COLO668 (cell line): ENCODE data around the gene PLA2G4E.
A peak's percentile ranks its signal among the peaks of the same experiment; 100 is the strongest.

ENCODE experiments used
- DNase-seq: peaks from one replicate; lab custom pipeline; 2025; ENCODE audit not compliant: unreplicated experiment; lab: John Stamatoyannopoulos, UW

Gene PLA2G4E

GRCh38 chr15:41993472-41994170 lies 27.2 kb downstream of the PLA2G4E start:
- DNase-seq: no peak

- DNase-seq: no peak
These were observed 28.0 kb downstream of the PLA2G4E start for GRCh38 chr15:41992803-41993190.

GRCh38 chr15:41992151-41992802 lies 28.6 kb downstream of the PLA2G4E start:
- no peak for DNase-seq

GRCh38 chr15:41990691-41991090 lies 30.2 kb downstream of the PLA2G4E start:
- DNase-seq: no peak

GRCh38 chr15:41990243-41990605 lies 30.6 kb downstream of the PLA2G4E start:
- DNase-seq: no peak

- peak; percentile 70 for DNase-seq
These were observed 31.1 kb downstream of the PLA2G4E start for GRCh38 chr15:41989573-41990242.

- DNase-seq: no peak
These were observed 31.8 kb downstream of the PLA2G4E start for GRCh38 chr15:41988896-41989572.

GRCh38 chr15:41987925-41988275 lies 32.9 kb downstream of the PLA2G4E start:
- no peak for DNase-seq

GRCh38 chr15:41987246-41987924 lies 33.5 kb downstream of the PLA2G4E start:
- no peak for DNase-seq

- no peak for DNase-seq
These were observed 35.3 kb downstream of the PLA2G4E start for GRCh38 chr15:41985236-41986160.

- no peak for DNase-seq
These were observed 36.2 kb downstream of the PLA2G4E start for GRCh38 chr15:41984622-41985021.

- DNase-seq: no peak
These were observed 36.9 kb downstream of the PLA2G4E start for GRCh38 chr15:41983621-41984571.

GRCh38 chr15:41983221-41983620 lies 37.6 kb downstream of the PLA2G4E start:
- DNase-seq: no peak

- no peak for DNase-seq
These were observed 38.5 kb downstream of the PLA2G4E start for GRCh38 chr15:41982133-41982930.

GRCh38 chr15:41981371-41982132 lies 39.3 kb downstream of the PLA2G4E start:
- DNase-seq: no peak

- DNase-seq: no peak
These were observed 40.1 kb downstream of the PLA2G4E start for GRCh38 chr15:41980654-41981323.
